Measurements from ENCODE around the gene DAP3. TPM values are rescaled to one million over a fixed set of nuclear protein-coding genes. Genes with fewer than 3 reads are reported as not detected.
A peak's percentile ranks its signal among the peaks of the same experiment; 100 is the strongest.
"Not testable (repeated sequence)": the region's sequence is repeated elsewhere in the genome, so short reads cannot be mapped to it uniquely, and the experiment has no call there.

Gene DAP3
- polyA plus RNA-seq (2013, experiment 1 of 2; ENCODE audit: insufficient read length) = 85.7 TPM
- 94.4 TPM for polyA plus RNA-seq (2013, experiment 2 of 2; ENCODE audit: insufficient read length)

GRCh38 chr1:155689081-155689607, at the start of gene DAP3:
Gene DAP3 (plus strand): TSS chr1:155689091. CDS start chr1:155709780, 20,689 bp downstream.
- DNase-seq = not testable (repeated sequence)

DNA sequence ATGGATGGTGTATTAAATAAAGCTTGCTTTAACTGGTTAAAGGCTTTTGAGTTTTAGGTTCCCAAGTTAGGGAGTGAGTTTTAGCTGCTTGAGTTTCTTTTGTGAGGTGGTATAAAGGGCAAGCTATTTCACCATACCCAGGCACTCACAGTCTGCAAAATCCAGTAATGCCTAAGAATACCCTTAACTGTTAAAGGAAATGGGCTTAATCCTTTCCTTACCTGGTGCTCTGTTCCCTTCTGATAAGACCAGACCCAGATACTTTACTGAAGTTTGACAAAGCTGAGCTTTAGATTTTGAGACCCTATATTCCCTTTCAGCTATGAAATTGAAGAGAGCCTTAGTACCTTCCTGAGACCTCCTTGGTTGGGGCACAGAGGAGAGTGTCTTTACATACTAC, 48.5 kb upstream of the DAP3 start:
- no peak for DNase-seq

DNA sequence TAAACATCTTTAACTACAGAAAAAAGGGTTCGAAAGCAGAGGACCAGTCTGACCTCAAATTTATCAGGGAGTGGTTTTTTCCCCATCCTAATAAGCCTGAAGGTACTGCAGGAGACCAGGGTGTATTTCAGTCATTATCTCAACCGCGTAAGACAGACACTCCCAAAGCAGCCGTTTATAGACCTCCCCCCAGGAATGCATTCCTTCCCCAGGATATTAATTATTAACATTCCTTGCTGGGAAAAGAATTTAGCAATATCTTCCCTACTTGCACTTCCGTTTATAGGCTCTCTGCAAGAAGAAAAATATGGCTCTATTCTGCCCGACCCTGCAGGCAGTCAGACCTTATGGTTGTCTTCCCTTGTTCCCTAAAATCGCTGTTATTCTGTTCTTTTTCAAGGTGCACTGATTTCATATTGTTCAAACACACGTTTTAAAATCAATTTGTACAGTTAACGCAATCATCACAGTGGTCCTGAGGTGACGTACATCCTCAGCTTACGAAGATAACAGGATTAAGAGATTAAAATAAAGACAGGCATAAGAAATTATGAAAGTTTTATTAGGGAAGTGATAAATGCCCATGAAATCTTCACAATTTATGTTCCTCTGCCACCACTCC, 46.2 kb upstream of the DAP3 start:
- peak; percentile 22 for DNase-seq

- no peak for DNase-seq
Observed at GRCh38 chr1:155643230-155643629, 45.7 kb upstream of the DAP3 start.

- DNase-seq = peak; percentile 9
Observed at GRCh38 chr1:155645034-155645598, 43.8 kb upstream of the DAP3 start.

DNA sequence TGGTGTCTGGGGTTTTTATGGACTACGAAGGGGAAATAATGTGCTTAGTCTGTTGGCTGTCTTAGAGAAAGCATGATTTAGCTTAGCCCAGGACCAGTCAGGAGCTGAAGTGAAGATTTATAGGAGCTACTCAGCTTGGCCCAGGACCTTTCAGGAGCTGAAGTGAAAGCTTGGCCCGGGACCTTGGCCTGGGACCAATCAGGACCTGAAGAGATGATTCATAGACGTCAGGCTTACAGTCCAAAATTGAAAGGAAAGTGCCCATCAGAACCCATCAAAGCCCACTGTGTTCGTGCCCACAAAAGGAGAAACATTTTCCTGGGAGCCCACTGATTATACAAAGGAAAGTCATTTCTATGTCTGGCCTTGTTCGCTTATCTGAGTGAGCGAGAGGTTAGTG, 43.2 kb upstream of the DAP3 start:
- DNase-seq = no peak

DNA sequence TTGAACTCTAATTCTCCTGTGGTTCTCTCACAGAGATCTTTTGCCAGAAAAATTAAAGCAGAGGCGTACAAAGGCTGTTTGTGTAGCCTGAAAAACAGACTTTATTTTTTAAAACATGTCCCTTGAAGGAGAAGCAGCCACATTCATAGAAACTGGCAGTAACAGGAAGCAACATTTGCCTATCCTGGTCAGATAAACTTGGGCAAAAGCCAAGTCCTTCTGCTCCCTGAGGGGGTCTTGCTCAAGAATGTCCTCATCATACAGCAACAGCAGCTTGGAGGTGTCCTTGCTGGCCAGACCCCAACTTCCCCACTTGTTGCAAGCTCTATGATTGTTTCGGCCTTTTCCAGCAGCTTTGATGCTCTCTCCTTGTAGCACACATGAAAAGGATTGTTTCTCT, 42.6 kb upstream of the DAP3 start:
- DNase-seq = peak; percentile 16

DNA sequence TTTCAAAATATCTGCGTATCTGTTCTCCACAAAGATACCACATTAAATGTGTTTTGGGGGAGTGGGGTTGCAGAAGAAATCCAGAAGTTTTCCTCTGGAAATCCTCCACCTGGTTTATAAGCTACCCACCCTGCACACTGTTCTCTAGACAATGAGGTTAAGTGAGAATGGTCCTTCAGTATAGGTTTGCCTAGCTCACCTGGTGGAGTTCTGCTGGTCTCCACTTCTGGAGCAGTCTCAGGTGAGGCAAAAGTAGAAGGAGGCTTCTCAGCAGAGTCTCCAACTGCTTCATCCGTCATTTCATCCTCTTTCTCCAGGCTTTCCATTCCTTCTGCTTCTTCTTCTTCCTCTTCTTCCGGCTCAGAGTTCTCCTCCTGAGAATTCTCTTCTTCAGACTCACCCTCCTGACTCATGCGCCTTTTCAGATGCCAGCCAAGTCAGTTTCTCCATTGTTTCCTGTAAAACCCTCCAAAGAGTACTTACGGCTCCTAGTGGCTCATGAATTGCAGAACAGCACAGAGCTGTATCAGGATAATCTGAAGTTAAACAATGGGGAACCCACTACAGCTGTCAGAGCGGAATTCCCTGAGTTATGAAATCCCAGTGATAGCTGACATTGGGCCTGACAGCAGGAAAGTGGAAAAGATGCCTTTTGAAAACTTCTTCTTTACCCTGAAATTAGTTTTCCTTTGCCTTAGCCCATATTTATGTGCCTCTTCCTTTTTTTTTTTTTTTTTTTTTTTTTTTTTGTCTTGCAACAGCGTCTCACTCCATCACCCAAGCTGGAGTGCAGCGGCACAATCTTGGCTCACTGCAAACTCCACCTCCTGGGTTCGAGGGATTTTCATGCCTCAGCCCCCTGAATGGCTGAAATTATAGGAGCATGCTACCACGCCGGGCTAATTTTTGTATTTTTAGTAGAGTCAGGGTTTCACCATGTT, 40.4 kb upstream of the DAP3 start:
- DNase-seq = peak; percentile 89

DNA sequence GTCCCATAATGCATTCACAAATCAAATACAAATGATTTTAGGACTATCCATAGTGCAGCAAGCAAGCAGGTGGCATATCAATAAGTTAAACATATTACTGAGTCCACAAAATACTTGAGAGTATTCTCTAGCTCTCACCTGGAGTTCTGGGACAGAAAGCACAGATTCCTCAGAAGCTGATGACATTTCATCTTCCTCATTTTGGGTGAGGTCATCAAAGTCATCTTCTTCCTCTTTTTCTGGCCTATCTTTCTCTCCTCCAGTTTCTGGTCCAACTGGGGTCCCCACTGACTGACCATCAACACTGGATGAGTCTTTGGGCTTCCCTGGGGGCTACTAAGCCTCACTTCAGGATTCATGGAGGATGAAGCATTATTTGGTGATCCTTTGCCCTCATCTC, 39.2 kb upstream of the DAP3 start:
- no peak for DNase-seq

DNA sequence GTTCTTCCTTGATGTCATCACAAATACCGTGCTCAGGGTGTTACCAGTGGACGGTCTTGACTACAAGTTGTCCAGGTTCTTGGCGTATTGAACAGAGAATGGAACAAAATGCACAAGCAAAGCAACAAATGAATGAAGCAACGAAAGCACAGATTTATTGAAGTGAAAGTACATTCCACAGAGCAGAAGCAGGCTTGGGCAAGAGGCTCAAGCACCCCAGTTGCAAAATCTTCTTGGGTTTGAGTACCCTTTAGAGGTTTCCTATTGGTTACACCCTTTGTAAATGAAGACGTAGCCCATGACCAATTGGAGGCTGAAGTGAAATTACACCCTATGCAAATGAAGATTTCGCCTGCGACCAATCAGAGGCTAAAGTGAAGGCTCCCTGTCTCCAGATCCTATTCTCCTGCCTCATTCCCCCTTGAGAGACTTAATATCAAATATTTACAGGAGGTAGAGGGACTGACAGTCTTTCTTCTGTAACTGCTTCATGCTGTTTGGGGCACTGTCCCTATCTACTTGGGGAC, 38.6 kb upstream of the DAP3 start:
- DNase-seq = no peak

DNA sequence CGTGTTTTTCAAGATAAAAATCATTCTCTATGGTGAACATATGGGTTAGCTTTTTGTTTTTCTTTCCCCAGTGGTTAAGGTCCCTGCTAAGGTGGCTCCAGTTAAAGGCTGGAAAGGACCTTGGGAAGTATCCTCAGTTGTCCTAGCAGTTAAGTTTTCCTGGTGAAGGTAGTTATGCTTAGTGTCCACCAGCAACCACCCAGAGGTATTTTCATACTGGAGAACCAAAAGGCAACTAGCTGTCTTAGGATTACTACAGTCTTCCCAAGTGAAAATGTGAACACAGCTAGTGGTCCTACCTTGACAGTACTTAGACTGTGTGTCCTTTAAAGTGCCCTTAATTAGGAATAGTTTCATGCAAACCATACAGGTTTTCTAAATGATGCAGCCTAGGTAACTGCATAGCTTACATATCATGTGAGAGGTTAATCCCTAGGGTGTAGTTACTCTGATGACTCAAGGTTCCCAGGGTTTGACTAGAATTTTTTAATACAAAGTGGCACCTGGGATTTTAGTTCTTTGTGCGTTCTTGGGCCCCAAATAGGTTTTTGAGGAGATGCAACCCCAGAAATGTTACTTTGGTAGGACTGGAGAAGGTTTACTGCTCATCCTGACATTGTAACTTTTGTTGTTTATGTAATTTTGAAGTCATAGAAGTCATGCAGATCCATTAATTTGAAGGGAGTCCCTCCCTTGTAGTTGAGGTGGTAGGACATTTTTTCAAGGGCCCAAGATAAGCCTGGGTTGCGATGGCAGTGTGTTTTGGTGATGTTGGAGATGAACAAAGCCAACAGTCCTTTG, 36.8 kb upstream of the DAP3 start:
- DNase-seq = no peak

DNA sequence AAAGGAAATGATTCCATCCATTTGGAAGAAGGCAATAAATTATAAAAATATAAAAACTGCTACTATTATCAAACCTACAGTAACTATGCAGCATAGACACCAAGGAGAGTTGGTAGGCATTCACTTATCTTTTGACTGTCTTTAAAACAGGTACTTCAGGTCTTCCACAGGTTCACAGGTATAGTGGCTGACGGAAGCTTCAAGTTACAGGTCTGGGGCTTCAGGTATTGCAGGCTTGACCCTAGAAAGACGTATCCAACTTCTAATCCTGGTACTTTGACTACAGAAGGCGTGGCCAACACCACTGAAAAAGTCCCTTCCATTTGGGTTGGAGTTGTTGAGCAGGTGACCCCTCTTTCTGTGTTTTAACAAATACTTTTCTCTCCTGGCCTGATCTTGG, 35.9 kb upstream of the DAP3 start:
- DNase-seq = no peak

DNA sequence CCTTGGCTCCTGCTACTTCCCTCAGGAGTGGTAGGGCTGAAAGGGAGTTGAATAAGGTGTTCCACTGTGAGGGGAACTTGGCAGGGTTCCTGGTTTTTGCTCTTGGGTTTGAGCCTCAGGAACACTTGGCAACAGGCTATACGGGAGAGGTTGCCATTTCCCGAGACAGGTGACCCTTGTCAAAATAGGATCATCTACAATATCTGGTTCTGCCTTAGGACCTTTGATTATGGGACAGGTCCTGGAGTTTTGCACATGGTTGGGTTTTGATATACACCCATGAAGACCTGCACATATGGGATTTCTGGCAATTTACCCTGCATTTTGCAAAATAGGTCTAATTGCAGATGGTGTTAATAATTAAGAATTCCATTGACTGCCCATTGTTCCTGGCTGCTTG, 31.4 kb upstream of the DAP3 start:
- DNase-seq = no peak

DNA sequence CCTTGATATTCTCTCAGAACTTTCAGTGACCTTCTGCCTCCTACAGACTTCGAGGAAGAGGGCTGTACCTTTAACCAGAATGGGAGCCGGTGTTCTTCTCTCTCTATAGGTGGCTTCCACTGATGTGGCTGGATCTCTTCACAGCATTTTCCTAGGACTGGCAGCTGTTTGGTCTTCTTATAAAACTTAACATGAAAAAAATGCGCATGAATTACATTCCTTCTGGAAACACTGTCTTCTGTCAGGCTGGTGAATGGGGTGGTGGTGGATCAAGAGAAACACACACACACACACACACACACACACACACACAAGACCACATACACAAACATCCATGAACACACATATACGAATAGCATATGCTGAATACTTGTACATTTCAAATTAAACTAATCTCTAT, 27.7 kb upstream of the DAP3 start:
- not testable (repeated sequence) for DNase-seq

DNA sequence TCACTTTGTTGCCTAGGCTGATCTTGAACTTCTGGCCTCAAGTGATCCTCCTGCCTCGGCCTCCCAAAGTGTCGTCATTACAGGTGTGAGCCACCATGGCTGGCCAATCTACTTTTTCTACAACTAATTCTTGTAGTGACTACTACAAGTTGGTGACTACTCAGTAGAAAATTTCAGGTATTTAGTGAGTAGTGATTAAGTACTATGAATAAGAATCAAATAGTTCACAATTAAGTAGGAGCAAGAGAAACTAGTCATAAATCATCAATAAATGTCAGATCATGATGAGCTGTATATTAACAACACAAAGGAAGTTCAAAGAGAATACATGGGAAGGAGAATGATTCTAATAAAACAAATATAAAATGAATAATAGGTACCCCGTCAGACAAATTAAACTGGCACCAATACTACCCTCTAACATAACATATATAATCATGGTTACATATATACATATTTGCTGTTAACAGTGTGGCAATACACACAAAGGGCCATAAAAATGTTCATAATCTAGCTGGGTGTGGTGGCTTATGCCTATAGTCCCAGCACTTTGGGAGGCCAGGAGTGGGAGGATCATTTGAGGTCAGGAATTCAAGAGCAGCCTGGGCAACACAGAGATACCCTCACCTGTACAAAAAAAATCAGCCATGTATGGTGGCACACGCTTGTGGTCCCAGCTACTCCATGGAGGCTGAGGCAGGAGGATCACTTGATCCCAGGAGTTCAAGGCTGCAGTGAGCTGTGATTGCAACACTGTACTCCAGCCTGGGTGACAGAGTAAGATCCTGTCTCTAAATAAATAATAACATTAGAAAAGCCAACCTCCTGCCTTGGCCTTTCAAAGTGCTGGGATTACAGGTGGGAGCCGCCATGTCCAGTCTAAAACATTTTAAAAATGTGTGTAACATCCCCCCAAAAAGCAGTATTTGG, 19.4 kb upstream of the DAP3 start:
- no peak for DNase-seq

DNA sequence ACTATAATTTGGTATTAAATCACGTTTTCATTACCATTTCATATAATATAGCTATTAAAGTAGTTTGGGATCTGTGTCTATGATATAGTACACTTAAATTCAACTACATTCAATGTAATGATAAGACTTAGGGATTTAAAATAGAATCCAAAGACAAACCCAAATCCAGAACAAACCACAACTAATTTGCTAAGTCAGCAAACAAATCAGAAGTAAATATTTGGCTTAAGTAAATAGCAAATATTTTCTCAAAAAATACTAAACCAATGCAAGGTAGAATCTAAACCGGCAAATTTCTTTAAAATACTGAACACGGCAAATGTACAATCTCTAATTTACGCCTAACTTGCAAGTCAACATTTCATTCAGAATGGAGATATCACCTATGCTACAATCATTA, 17.1 kb upstream of the DAP3 start:
- DNase-seq = no peak

GRCh38 chr1:155673003-155673402, 15.9 kb upstream of the DAP3 start:
- no peak for DNase-seq

GRCh38 chr1:155678027-155678426, 10.9 kb upstream of the DAP3 start:
- DNase-seq = no peak

DNA sequence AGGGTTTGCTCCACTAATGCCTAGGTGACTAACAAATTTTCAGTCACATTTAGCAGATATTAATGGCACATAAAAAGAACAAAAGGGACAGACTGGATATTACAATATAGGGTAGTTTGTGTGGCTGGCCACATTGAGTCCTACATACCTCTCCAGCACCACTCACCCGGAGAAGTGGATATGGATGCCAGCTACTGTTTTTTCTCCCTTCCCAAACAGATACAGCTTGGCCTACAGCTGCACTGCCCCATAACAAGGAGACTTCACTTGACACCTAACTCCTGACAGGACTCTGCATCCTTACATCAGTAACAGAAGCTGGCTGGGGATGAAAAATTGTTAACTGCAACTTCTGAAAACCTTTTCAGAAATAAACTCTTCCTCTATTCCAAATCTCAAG, 9.9 kb upstream of the DAP3 start:
- DNase-seq = not testable (repeated sequence)

DNA sequence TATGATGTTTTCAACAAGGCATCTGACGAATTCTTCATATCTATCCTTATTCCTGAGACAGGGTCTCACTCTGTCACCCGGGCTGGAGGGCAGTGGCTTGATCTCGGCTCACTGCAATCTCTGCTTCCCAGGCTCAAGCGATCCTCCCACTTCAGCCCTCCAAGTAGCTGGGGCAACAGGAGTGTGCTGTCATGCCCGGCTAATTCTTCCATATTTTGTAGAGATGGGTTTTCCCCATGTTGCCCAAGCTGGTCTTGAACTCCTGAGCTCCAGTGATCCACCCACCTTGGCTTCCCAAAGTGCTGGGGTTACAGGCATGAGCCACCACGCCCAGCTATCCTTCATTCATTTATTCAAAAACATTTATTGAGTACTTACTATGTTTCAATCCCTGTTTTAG, 8.4 kb upstream of the DAP3 start:
- DNase-seq = no peak

DNA sequence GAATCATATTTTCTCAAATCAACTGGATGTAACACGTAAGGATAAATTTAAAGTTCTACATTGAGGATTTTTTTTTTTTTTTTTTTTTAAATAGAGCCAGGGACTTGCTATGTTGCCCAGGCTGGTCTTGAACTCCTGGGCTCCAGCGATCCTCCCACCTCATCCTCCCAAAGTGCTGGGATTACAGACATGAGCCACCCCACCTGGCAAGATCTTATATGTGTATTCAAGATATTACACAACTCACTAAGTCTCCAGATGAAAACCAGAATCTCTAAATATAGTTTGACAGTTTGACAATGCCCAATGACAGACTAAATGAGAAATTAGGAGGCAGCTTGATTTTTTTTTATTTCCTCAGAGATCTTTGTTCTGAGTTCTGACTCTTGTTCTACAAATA, 7.1 kb upstream of the DAP3 start:
- no peak for DNase-seq
